ENCODE data around the gene KCTD16.

The KCTD16 gene

DNA sequence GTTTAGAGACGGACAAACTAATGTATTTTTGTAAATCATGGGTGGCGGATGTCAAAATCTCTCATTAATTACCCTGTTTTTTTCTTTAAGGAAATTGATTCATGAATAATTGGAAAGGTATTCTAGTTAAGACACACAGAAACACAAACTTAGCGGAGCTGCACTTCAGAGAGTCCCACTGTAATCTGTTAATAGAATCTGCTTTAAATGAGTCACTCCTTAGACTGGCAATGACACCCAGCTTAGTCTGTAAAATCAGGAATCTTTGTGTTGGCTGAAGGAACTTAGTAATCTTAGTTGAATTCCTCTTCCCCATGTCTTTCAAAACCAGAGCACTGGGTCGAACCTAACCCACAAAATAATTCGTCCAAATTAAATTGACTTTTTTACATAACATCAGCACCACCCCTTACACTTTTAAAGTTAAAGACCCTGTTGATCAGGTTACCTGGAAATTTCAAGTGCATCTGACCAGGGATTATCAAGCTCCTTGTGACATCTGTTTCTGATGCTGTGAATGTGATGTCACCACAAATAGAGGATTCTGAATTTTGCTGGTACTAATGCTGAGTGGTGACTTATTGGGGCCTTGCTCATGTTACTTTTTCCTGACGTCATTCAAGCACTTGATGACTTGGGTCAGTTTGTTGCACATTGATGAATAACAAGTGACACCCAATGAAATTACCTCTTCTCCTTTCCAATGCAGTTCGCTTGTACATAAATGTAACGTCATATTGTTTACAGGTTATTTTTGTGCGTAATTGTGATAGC is 313.6 kb downstream of the KCTD16 start:
- no peaks in the 10 kb centered on the region for H3K36me3 ChIP-seq (ENCODE audit: control insufficient read depth, insufficient read depth, low read length)
- WGBS (ENCODE audit: insufficient coverage, insufficient read length): 100% methylated on average over 2 of the region's 9 CpGs
- no peaks in the 10 kb centered on the region for H3K9me3 ChIP-seq (ENCODE audit: control insufficient read depth, insufficient read depth, low read length)
- no peak for DNase-seq (ENCODE audit: low read depth, low spot score)
- H3K27me3 ChIP-seq (ENCODE audit: control insufficient read depth, insufficient read depth, low read length): no peaks in the 10 kb centered on the region
- H3K27ac ChIP-seq (ENCODE audit: low read length): no peak overlapping the region
- H3K4me3 ChIP-seq (ENCODE audit: low read length): no peak overlapping the region
- H3K4me1 ChIP-seq (ENCODE audit: control insufficient read depth, insufficient read depth, low read length): peaks cover 2% of the 10 kb centered on the region; the same call in 1 of the 2 replicates

- no peak for DNase-seq (ENCODE audit: low read depth, low spot score)
- H3K9me3 ChIP-seq (ENCODE audit: control insufficient read depth, insufficient read depth, low read length): no peaks in the 10 kb centered on the region
- no peaks in the 10 kb centered on the region for H3K27me3 ChIP-seq (ENCODE audit: control insufficient read depth, insufficient read depth, low read length)
- H3K27ac ChIP-seq (ENCODE audit: low read length): no peak overlapping the region
- H3K36me3 ChIP-seq (ENCODE audit: control insufficient read depth, insufficient read depth, low read length): no peaks in the 10 kb centered on the region
- H3K4me3 ChIP-seq (ENCODE audit: low read length): no peak overlapping the region
- WGBS (ENCODE audit: insufficient coverage, insufficient read length): no CpG with 5 or more reads among the region's 2 CpGs
- H3K4me1 ChIP-seq (ENCODE audit: control insufficient read depth, insufficient read depth, low read length): peaks cover 2% of the 10 kb centered on the region; the same call in 1 of the 2 replicates
Measured at GRCh38 chr5:144485540-144485939, 314.9 kb downstream of the KCTD16 start.

DNA sequence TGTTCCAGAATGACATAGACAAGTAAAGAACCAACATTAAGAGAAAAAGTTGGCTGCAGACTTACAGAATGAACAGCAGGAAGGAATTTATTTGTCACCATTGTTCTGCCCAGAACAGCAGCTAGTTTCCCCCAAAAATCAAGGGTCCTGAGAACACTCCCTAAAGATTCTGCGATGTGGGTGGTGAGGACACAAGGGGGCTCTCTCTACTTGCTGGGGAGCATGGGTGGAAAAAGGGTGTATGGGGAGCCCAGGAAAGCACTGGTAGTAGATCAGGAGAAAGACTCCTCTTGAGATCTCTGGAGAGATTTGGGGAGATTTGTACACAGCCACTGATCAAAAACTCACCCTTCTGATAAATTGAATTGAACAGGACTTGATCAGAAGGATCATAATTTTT is 316.5 kb downstream of the KCTD16 start:
- Histone ChIP-seq H3K36me3 (ENCODE audit: control insufficient read depth, insufficient read depth, low read length) (no peaks in the 10 kb centered on the region), H3K4me3 (ENCODE audit: low read length) (no peak overlapping the region), H3K4me1 (ENCODE audit: control insufficient read depth, insufficient read depth, low read length) (peaks cover 2% of the 10 kb centered on the region; the same call in 1 of the 2 replicates), H3K9me3 (ENCODE audit: control insufficient read depth, insufficient read depth, low read length) (no peaks in the 10 kb centered on the region), H3K27me3 (ENCODE audit: control insufficient read depth, insufficient read depth, low read length) (no peaks in the 10 kb centered on the region), H3K27ac (ENCODE audit: low read length) (no peak overlapping the region)
- no CpG with 5 or more reads among the region's 1 CpG for WGBS (ENCODE audit: insufficient coverage, insufficient read length)
- no peak for DNase-seq (ENCODE audit: low read depth, low spot score)

GRCh38 chr5:144487761-144488160 is 317.1 kb downstream of the KCTD16 start:
- Histone ChIP-seq H3K36me3 (ENCODE audit: control insufficient read depth, insufficient read depth, low read length) (no peaks in the 10 kb centered on the region), H3K27ac (ENCODE audit: low read length) (no peak overlapping the region), H3K4me3 (ENCODE audit: low read length) (no peak overlapping the region), H3K9me3 (ENCODE audit: control insufficient read depth, insufficient read depth, low read length) (no peaks in the 10 kb centered on the region), H3K27me3 (ENCODE audit: control insufficient read depth, insufficient read depth, low read length) (no peaks in the 10 kb centered on the region), H3K4me1 (ENCODE audit: control insufficient read depth, insufficient read depth, low read length) (peaks cover 2% of the 10 kb centered on the region; the same call in 1 of the 2 replicates)
- no peak for DNase-seq (ENCODE audit: low read depth, low spot score)

DNA sequence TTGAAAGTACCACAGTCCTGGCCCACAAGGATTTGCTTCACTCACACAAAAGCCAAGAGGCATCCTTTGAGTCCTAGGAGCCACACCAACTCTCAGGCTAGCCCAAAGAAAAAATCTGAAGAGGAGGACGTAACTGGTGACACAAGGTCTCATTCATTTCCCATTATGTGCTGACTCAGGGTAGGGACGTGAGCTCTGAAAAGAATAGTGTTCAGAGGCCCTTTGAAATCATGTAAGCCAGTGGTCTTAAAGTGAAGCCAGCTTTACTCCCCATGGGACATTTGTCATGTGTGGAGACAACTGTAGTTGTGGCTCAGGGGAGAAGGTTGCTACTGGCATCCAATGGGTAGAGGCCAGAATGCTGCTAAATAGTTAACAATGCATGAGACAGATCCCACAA is 332.4 kb downstream of the KCTD16 start:
- Histone ChIP-seq H3K27ac (ENCODE audit: low read length) (no peak overlapping the region), H3K9me3 (ENCODE audit: control insufficient read depth, insufficient read depth, low read length) (no peaks in the 10 kb centered on the region), H3K36me3 (ENCODE audit: control insufficient read depth, insufficient read depth, low read length) (no peaks in the 10 kb centered on the region), H3K27me3 (ENCODE audit: control insufficient read depth, insufficient read depth, low read length) (peaks cover 2% of the 10 kb centered on the region; the same call in 1 of the 2 replicates), H3K4me3 (ENCODE audit: low read length) (no peak overlapping the region), H3K4me1 (ENCODE audit: control insufficient read depth, insufficient read depth, low read length) (peaks cover 2% of the 10 kb centered on the region; the same call in 1 of the 2 replicates)
- DNase-seq (ENCODE audit: low read depth, low spot score): no peak
- WGBS (ENCODE audit: insufficient coverage, insufficient read length): no CpG with 5 or more reads among the region's 2 CpGs

GRCh38 chr5:144504929-144505577 is 334.4 kb downstream of the KCTD16 start:
- H3K4me1 ChIP-seq (ENCODE audit: control insufficient read depth, insufficient read depth, low read length): peaks cover 2% of the 10 kb centered on the region; the same call in 1 of the 2 replicates
- peaks cover 2% of the 10 kb centered on the region; the same call in 1 of the 2 replicates for H3K27me3 ChIP-seq (ENCODE audit: control insufficient read depth, insufficient read depth, low read length)
- no peaks in the 10 kb centered on the region for H3K36me3 ChIP-seq (ENCODE audit: control insufficient read depth, insufficient read depth, low read length)
- H3K4me3 ChIP-seq (ENCODE audit: low read length): no peak overlapping the region
- H3K27ac ChIP-seq (ENCODE audit: low read length): no peak overlapping the region
- DNase-seq (ENCODE audit: low read depth, low spot score): no peak
- no peaks in the 10 kb centered on the region for H3K9me3 ChIP-seq (ENCODE audit: control insufficient read depth, insufficient read depth, low read length)
- no CpG with 5 or more reads among the region's 5 CpGs for WGBS (ENCODE audit: insufficient coverage, insufficient read length)

GRCh38 chr5:144510845-144511579 is 340.3 kb downstream of the KCTD16 start:
- Histone ChIP-seq H3K9me3 (ENCODE audit: control insufficient read depth, insufficient read depth, low read length) (no peaks in the 10 kb centered on the region), H3K36me3 (ENCODE audit: control insufficient read depth, insufficient read depth, low read length) (no peaks in the 10 kb centered on the region), H3K4me3 (ENCODE audit: low read length) (no peak overlapping the region), H3K27me3 (ENCODE audit: control insufficient read depth, insufficient read depth, low read length) (peaks cover under 1% of the 10 kb centered on the region; the same call in 1 of the 2 replicates), H3K4me1 (ENCODE audit: control insufficient read depth, insufficient read depth, low read length) (no peaks in the 10 kb centered on the region), H3K27ac (ENCODE audit: low read length) (no peak overlapping the region)
- WGBS (ENCODE audit: insufficient coverage, insufficient read length): no CpG with 5 or more reads among the region's 10 CpGs
- no peak for DNase-seq (ENCODE audit: low read depth, low spot score)

DNA sequence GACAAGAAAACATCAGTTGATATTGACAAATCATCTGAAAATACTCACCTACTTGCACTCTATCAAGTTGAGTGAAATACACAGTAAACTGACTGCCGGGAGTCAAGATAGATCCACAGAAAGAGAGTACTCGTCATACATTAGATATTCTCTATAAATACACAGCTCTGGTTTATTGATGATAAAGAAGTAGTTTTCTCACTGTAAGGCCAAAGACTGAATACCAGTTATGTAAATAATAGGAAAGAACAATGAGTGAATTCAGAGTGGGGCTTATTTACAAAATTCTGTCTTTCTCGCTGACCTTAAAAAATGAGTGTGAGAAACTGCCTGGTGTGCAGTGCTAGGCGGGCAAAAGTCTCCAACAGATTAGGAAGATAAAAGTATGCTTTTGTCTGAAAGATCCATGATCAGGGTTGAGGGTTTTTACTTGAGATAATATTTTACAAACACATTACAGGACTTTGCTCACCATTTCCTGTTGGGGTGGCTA is 341.0 kb downstream of the KCTD16 start:
- Histone ChIP-seq H3K4me1 (ENCODE audit: control insufficient read depth, insufficient read depth, low read length) (no peaks in the 10 kb centered on the region), H3K27ac (ENCODE audit: low read length) (no peak overlapping the region), H3K9me3 (ENCODE audit: control insufficient read depth, insufficient read depth, low read length) (no peaks in the 10 kb centered on the region), H3K4me3 (ENCODE audit: low read length) (no peak overlapping the region), H3K36me3 (ENCODE audit: control insufficient read depth, insufficient read depth, low read length) (no peaks in the 10 kb centered on the region), H3K27me3 (ENCODE audit: control insufficient read depth, insufficient read depth, low read length) (no peaks in the 10 kb centered on the region)
- no CpG with 5 or more reads among the region's 4 CpGs for WGBS (ENCODE audit: insufficient coverage, insufficient read length)
- no peak for DNase-seq (ENCODE audit: low read depth, low spot score)

DNA sequence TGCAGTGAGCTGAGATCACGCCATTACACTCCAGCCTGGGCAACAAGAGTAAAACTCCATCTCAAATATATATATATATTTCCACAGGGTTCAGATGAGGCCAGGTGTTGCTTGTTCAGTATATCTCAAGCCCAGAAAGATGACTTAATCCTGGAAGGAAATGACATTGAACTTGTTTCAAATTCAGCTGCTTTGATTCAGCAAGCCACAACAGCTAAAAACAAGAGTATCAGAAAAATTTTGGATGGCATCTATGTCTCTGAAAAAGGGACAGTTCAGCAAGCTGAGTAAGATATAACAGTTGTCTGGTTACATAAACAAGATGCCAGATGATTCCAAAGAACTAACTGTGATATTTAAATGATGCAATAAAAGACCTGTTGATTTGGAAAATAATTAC is 352.0 kb downstream of the KCTD16 start:
- H3K4me1 ChIP-seq (ENCODE audit: control insufficient read depth, insufficient read depth, low read length): no peaks in the 10 kb centered on the region
- no peak overlapping the region for H3K27ac ChIP-seq (ENCODE audit: low read length)
- no peaks in the 10 kb centered on the region for H3K27me3 ChIP-seq (ENCODE audit: control insufficient read depth, insufficient read depth, low read length)
- no peak overlapping the region for H3K4me3 ChIP-seq (ENCODE audit: low read length)
- no peaks in the 10 kb centered on the region for H3K9me3 ChIP-seq (ENCODE audit: control insufficient read depth, insufficient read depth, low read length)
- no peak for DNase-seq (ENCODE audit: low read depth, low spot score)
- no peaks in the 10 kb centered on the region for H3K36me3 ChIP-seq (ENCODE audit: control insufficient read depth, insufficient read depth, low read length)
- no CpG with 5 or more reads among the region's 1 CpG for WGBS (ENCODE audit: insufficient coverage, insufficient read length)

- H3K36me3 ChIP-seq (ENCODE audit: control insufficient read depth, insufficient read depth, low read length): no peaks in the 10 kb centered on the region
- no peaks in the 10 kb centered on the region for H3K27me3 ChIP-seq (ENCODE audit: control insufficient read depth, insufficient read depth, low read length)
- no peak overlapping the region for H3K4me3 ChIP-seq (ENCODE audit: low read length)
- H3K9me3 ChIP-seq (ENCODE audit: control insufficient read depth, insufficient read depth, low read length): no peaks in the 10 kb centered on the region
- DNase-seq (ENCODE audit: low read depth, low spot score): no peak
- H3K27ac ChIP-seq (ENCODE audit: low read length): no peak overlapping the region
- no CpG with 5 or more reads among the region's 1 CpG for WGBS (ENCODE audit: insufficient coverage, insufficient read length)
- no peaks in the 10 kb centered on the region for H3K4me1 ChIP-seq (ENCODE audit: control insufficient read depth, insufficient read depth, low read length)
Measured at GRCh38 chr5:144525000-144525399, 354.3 kb downstream of the KCTD16 start.

Measured in iPS DF 6.9 (cell line).